BJ (cell line): ENCODE results near the gene RPTN. TPM values are rescaled to one million over a fixed set of nuclear protein-coding genes. Genes with fewer than 3 reads are reported as not detected.

Experiments
- CTCF ChIA-PET: fragments of 350-600 bp; formaldehyde crosslinking; extraction: SDS; loops from one replicate; lab custom pipeline; 2021; ENCODE audit warnings: antibody characterized with exemption, inconsistent platforms; lab: Yijun Ruan, JAX
- POLR2A ChIA-PET: fragments of 300-600 bp; sonication (Branson Sonifier 250); formaldehyde crosslinking; extraction: SDS; loops from one replicate; lab custom pipeline; 2021; ENCODE audit warnings: antibody characterized with exemption; lab: Charles Lee
- DNase-seq: peaks from one replicate; pipeline ENCODE4 v3.0.0-alpha.2; 2011; ENCODE audit warnings: low read depth
- H3K27me3 ChIP-seq: 2 replicates; pipeline ENCODE4 v1.6.0; 2011; ENCODE audit warnings: low read length; ENCODE audit not compliant: control insufficient read depth, insufficient read depth
- H3K36me3 ChIP-seq: 2 replicates; pipeline ENCODE4 v1.5.1; 2011; ENCODE audit warnings: low read length; ENCODE audit not compliant: control insufficient read depth, insufficient read depth
- H3K4me3 ChIP-seq: 2 replicates; pipeline ENCODE4 v1.5.1; 2011; ENCODE audit warnings: low read depth, mild to moderate bottlenecking, control low read depth, low read length
- polyA plus RNA-seq: library from polyadenylated mRNA; depleted of rRNA; stranded (reverse); fragments of >200 nt; gene quantifications from 2 replicates; pipeline ENCODE4 v1.2.3, GENCODE V29; 2011
- TF ChIP-seq, protein P1 (sequence below): IDR thresholded peaks from 2 replicates; pipeline ENCODE4 v1.5.1; 2011; ENCODE audit warnings: low read depth, mild to moderate bottlenecking, control low read depth, inconsistent platforms, low read length, moderate library complexity; ENCODE audit not compliant: insufficient read depth

RPTN gene
- polyA plus RNA-seq, 1 experiment: not detected

DNA sequence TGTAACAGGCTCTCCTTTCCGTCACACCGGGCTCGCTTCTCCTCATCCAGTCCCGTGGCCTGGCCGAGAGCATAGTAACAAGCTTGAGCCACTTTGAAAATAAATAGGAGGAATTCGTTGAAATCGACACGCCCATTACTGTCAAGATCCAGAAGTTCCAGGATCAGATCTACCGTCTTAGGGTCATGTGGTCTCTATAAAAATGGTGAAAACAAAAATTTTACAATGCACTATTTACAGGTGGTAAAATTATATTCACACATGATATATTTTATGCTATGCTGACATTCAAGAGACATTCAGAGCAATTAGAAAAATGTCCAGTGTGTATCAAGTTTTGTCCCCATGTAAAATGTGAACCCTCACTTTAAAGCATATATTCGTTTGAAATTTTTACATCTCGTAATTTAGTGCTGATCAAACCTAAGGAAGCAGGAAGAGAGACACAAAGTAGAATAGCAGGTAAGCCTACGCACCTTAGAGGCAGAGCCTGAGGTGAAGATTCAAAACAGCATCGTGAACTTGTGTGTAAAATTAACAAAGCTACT, 46.1 kb downstream of the RPTN start:
- Histone ChIP-seq H3K36me3 (no peaks in the 10 kb centered on the region), H3K4me3 (no peak overlapping the region), H3K27me3 (peaks cover 34% of the 10 kb centered on the region)
- no peak for DNase-seq
- TF ChIP-seq, protein P1, sequence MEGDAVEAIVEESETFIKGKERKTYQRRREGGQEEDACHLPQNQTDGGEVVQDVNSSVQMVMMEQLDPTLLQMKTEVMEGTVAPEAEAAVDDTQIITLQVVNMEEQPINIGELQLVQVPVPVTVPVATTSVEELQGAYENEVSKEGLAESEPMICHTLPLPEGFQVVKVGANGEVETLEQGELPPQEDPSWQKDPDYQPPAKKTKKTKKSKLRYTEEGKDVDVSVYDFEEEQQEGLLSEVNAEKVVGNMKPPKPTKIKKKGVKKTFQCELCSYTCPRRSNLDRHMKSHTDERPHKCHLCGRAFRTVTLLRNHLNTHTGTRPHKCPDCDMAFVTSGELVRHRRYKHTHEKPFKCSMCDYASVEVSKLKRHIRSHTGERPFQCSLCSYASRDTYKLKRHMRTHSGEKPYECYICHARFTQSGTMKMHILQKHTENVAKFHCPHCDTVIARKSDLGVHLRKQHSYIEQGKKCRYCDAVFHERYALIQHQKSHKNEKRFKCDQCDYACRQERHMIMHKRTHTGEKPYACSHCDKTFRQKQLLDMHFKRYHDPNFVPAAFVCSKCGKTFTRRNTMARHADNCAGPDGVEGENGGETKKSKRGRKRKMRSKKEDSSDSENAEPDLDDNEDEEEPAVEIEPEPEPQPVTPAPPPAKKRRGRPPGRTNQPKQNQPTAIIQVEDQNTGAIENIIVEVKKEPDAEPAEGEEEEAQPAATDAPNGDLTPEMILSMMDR: no peak
- POLR2A ChIA-PET: no interaction called here
- CTCF ChIA-PET: interaction anchor here (1.6 to 2.5 kb wide), 2 partner anchors 60 to 345 kb away, joined by 4 to 6 read pairs; no protein-coding TSS in a partner anchor

DNA sequence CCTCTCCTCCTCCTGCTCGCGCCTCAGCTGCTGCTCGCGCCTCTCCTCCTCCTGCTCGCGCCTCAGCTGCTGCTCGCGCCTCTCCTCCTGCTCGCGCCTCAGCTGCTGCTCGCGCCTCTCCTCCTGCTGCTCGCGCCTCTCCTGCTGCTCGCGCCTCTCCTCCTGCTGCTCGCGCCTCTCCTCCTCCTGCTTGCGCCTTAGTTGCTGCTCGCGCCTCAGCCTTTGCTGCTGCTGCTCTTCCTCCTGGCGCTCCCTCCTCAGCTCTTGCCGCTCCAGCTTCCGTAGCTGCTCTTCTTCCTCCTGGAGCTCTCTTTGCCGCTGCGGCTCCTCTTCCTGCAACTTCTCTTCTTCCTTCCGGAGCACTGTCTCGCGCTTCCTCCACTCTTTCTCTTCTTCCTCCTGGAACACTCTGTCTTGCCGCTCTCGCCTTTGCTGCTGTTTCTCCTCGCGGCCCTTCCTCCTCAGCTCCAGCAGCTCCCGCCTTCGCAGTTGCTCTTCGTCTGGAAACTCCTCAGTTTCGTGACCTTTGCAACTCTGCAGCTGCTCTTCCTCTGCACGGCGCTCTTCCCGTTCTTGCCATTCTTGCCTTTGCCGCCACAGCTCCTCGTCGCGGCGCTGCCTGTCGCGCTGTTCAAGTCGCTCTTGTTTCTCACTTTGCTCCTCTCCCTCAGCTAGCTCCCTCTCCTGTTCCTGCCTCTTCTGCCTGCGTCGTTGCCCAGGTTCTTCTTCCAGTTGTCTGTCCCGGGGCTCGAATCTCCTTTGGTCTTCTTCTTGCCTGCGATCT, 46.7 kb downstream of the RPTN start:
- DNase-seq: no peak
- CTCF ChIA-PET: interaction anchor here (0.6 to 2.5 kb wide), 3 partner anchors 59 to 1113 kb away, joined by 3 to 6 read pairs (median 4); no protein-coding TSS in a partner anchor
- Histone ChIP-seq H3K4me3 (peak overlapping the region; percentile 17), H3K27me3 (peaks cover 41% of the 10 kb centered on the region), H3K36me3 (no peaks in the 10 kb centered on the region)
- TF ChIP-seq, protein P1: no peak
- POLR2A ChIA-PET: no interaction called here

DNA sequence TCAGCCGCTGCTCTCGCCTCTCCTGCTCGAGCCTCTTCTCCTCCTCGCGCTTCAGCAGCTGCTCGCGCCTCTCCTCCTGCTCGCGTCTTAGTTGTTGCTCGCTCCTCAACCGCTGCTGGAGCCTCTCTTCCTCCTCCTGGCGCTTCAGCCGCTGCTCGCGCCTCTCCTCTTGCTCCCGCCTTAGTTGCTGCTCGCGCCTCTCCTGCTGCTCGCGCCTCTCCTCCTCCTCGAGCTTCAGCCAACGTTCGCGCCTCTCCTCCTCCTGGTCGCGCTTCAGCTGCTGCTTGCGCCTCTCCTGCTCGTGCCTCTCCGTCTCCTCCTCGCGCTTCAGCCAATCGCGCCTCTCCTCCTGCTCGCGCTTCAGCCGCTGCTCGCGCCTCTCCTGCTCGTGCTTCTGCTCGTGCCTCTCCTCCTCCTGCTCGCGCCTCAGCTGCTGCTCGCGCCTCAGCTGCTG, 47.5 kb downstream of the RPTN start:
- ChIA-PET POLR2A (no interaction called here), CTCF (interaction anchor here (0.6 to 2.5 kb wide), 7 partner anchors 17 to 1113 kb away, joined by 3 to 6 read pairs (median 3); no protein-coding TSS in a partner anchor)
- TF ChIP-seq, protein P1: no peak
- H3K27me3 ChIP-seq: peaks cover 47% of the 10 kb centered on the region
- no peaks in the 10 kb centered on the region for H3K36me3 ChIP-seq
- peak overlapping the region; percentile 43 for H3K4me3 ChIP-seq
- no peak for DNase-seq

DNA sequence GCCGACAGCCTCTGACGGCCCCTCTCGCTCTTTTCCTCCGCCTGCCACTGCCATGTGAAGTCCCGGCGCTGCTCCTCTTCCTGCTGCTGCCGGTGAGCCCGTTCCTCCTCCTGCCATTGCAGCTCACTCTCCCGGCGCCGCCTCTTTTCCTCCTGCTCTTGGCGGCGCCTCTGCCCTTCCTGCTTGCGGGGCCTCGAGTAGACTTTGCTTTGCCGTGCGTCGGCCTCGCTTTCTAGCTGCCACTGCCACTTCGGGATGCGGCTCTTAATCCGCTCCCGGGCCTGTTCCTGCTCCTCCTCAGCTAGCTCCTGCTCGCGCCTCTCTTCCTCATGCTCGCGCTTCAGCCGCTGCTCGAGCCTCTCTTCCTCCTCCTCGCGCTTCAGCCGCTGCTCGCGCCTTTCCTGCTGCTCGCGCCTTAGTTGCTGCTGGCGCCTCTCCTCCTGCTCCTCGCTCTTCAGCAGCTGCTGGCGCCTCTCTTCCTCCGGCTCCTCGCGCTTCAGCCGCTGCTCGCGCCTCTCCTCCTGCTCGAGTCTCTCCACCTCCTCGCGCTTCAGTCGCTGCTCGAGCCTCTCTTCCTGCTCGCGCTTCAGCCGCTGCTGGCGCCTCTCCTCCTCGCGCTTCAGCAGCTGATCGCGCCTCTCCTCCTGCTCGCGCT, 48.0 kb downstream of the RPTN start:
- Histone ChIP-seq H3K36me3 (no peaks in the 10 kb centered on the region), H3K27me3 (peaks cover 49% of the 10 kb centered on the region), H3K4me3 (peak overlapping the region; percentile 43)
- ChIA-PET POLR2A (interaction anchor here (0.8 kb wide), 1 partner anchor 52 kb away, joined by 3 read pairs; no protein-coding TSS in a partner anchor), CTCF (interaction anchor here (0.6 to 1.8 kb wide), 6 partner anchors 17 to 237 kb away, joined by 3 to 6 read pairs (median 4); no protein-coding TSS in a partner anchor)
- DNase-seq: no peak
- TF ChIP-seq, protein P1: no peak
